Mucosa of rectum (tissue), 2 donors: ENCODE measurements around the gene SUCLG2.

Experiments
- H3K27ac ChIP-seq, 2 donors: one replicate each; pipeline ENCODE4 v1.7.0; 2013; ENCODE audit warnings: inconsistent platforms in 2 of 2, low read depth in 2 of 2, low read length in 2 of 2
- H3K27me3 ChIP-seq, 2 donors: one replicate each; pipeline ENCODE4 v1.7.0; 2013; ENCODE audit warnings: low read length in 2 of 2; ENCODE audit not compliant: control insufficient read depth in 2 of 2, insufficient read depth in 2 of 2
- H3K36me3 ChIP-seq, 2 donors: one replicate each; pipeline ENCODE4 v1.7.0; 2013; ENCODE audit warnings: low read length in 2 of 2; ENCODE audit not compliant: control insufficient read depth in 2 of 2, insufficient read depth in 2 of 2
- H3K4me1 ChIP-seq, 2 donors: one replicate each; pipeline ENCODE4 v1.7.0; 2013; ENCODE audit warnings: low read length in 2 of 2, mild to moderate bottlenecking in 1 of 2; ENCODE audit not compliant: control insufficient read depth in 2 of 2, insufficient read depth in 2 of 2
- H3K4me3 ChIP-seq, 2 donors: one replicate each; pipeline ENCODE4 v1.7.0; 2013; ENCODE audit warnings: low read length in 2 of 2
- H3K9ac ChIP-seq, 2 donors: one replicate each; pipeline ENCODE4 v1.7.0; 2013; ENCODE audit warnings: low read length in 2 of 2, low read depth in 1 of 2, mild to moderate bottlenecking in 1 of 2
- H3K9me3 ChIP-seq, 2 donors: one replicate each; pipeline ENCODE4 v1.7.0; 2013; ENCODE audit warnings: low read length in 2 of 2; ENCODE audit not compliant: control insufficient read depth in 2 of 2
- donor health status: healthy.
- donor health status: Normal muscosa, but diverticular disease.

The SUCLG2 gene

GRCh38 chr3:67431887-67432286, 222.5 kb downstream of the SUCLG2 start:
- Histone ChIP-seq H3K4me3 (no peak overlapping the region), H3K4me1 (no peaks in the 10 kb centered on the region), H3K27me3 (no peaks in the 10 kb centered on the region), H3K36me3 (peaks cover 0 to 3% of the 10 kb centered on the region in 2 donors), H3K9me3 (no peaks in the 10 kb centered on the region), H3K9ac (no peak overlapping the region), H3K27ac (no peak overlapping the region)

- no peak overlapping the region for H3K27ac ChIP-seq
- H3K4me3 ChIP-seq: no peak overlapping the region
- peaks cover 0 to 2% of the 10 kb centered on the region in 2 donors for H3K36me3 ChIP-seq
- H3K27me3 ChIP-seq: no peaks in the 10 kb centered on the region
- H3K4me1 ChIP-seq: no peaks in the 10 kb centered on the region
- H3K9me3 ChIP-seq: peaks cover 3 to 6% of the 10 kb centered on the region in 2 donors
- H3K9ac ChIP-seq: no peak overlapping the region
These were observed 230.7 kb downstream of the SUCLG2 start for GRCh38 chr3:67423722-67424121.

- Histone ChIP-seq H3K4me1 (no peaks in the 10 kb centered on the region), H3K9ac (no peak overlapping the region), H3K27ac (no peak overlapping the region), H3K36me3 (peaks cover 0 to 3% of the 10 kb centered on the region in 2 donors), H3K9me3 (peaks cover 3 to 6% of the 10 kb centered on the region in 2 donors), H3K27me3 (no peaks in the 10 kb centered on the region), H3K4me3 (no peak overlapping the region)
These were observed 232.5 kb downstream of the SUCLG2 start for GRCh38 chr3:67421912-67422311.

GRCh38 chr3:67419779-67420178, 234.6 kb downstream of the SUCLG2 start:
- peaks cover 0 to 3% of the 10 kb centered on the region in 2 donors for H3K36me3 ChIP-seq
- H3K4me3 ChIP-seq: no peak overlapping the region
- no peaks in the 10 kb centered on the region for H3K4me1 ChIP-seq
- peaks cover 3 to 6% of the 10 kb centered on the region in 2 donors for H3K9me3 ChIP-seq
- no peaks in the 10 kb centered on the region for H3K27me3 ChIP-seq
- no peak overlapping the region for H3K9ac ChIP-seq
- no peak overlapping the region for H3K27ac ChIP-seq

- Histone ChIP-seq H3K9me3 (peaks cover 3 to 6% of the 10 kb centered on the region in 2 donors), H3K4me3 (no peak overlapping the region), H3K4me1 (no peaks in the 10 kb centered on the region), H3K9ac (no peak overlapping the region), H3K27me3 (no peaks in the 10 kb centered on the region), H3K36me3 (peaks cover 0 to 3% of the 10 kb centered on the region in 2 donors), H3K27ac (no peak overlapping the region)
These were observed 235.2 kb downstream of the SUCLG2 start for GRCh38 chr3:67419218-67419529.

GRCh38 chr3:67418426-67419217, 235.8 kb downstream of the SUCLG2 start:
- Histone ChIP-seq H3K36me3 (peaks cover 0 to 3% of the 10 kb centered on the region in 2 donors), H3K4me3 (no peak overlapping the region), H3K4me1 (no peaks in the 10 kb centered on the region), H3K27me3 (no peaks in the 10 kb centered on the region), H3K27ac (no peak overlapping the region), H3K9me3 (peaks cover 3 to 6% of the 10 kb centered on the region in 2 donors), H3K9ac (no peak overlapping the region)

- peaks cover 3 to 6% of the 10 kb centered on the region in 2 donors for H3K9me3 ChIP-seq
- no peak overlapping the region for H3K4me3 ChIP-seq
- peaks cover 0 to 3% of the 10 kb centered on the region in 2 donors for H3K36me3 ChIP-seq
These were observed 237.7 kb downstream of the SUCLG2 start for GRCh38 chr3:67416703-67417102.

GRCh38 chr3:67415511-67415910, 238.9 kb downstream of the SUCLG2 start:
- Histone ChIP-seq H3K27ac (no peak overlapping the region), H3K9me3 (peaks cover 1 to 3% of the 10 kb centered on the region in 2 donors), H3K9ac (no peak overlapping the region), H3K36me3 (peaks cover 0 to 3% of the 10 kb centered on the region in 2 donors), H3K4me1 (no peaks in the 10 kb centered on the region), H3K27me3 (no peaks in the 10 kb centered on the region), H3K4me3 (no peak overlapping the region)

More at GRCh38 chr3:67416703-67417102, 237.7 kb downstream of the SUCLG2 start:
- Histone ChIP-seq H3K4me1 (no peaks in the 10 kb centered on the region), H3K27ac (no peak overlapping the region), H3K27me3 (no peaks in the 10 kb centered on the region), H3K9ac (no peak overlapping the region)

- H3K4me1 ChIP-seq: no peaks in the 10 kb centered on the region
- no peak overlapping the region for H3K4me3 ChIP-seq
- H3K27ac ChIP-seq: no peak overlapping the region
- H3K36me3 ChIP-seq: peaks cover 0 to 3% of the 10 kb centered on the region in 2 donors
- H3K9ac ChIP-seq: no peak overlapping the region
- H3K27me3 ChIP-seq: no peaks in the 10 kb centered on the region
- peaks cover 0 to under 1% of the 10 kb centered on the region in 2 donors for H3K9me3 ChIP-seq
These were observed 239.7 kb downstream of the SUCLG2 start for GRCh38 chr3:67414740-67415139.

GRCh38 chr3:67405193-67405592, 249.2 kb downstream of the SUCLG2 start:
- no peaks in the 10 kb centered on the region for H3K9me3 ChIP-seq
- H3K27me3 ChIP-seq: no peaks in the 10 kb centered on the region
- no peak overlapping the region for H3K4me3 ChIP-seq
- H3K4me1 ChIP-seq: no peaks in the 10 kb centered on the region
- H3K9ac ChIP-seq: no peak overlapping the region
- H3K27ac ChIP-seq: no peak overlapping the region
- peaks cover 8 to 12% of the 10 kb centered on the region in 2 donors for H3K36me3 ChIP-seq
